Esophagus squamous epithelium (tissue), 4 donors: ENCODE measurements around the gene NFATC3.
"Not testable (repeated sequence)": the region's sequence is repeated elsewhere in the genome, so short reads cannot be mapped to it uniquely, and the experiment has no call there.

Source experiments
- CTCF ChIP-seq, 6 experiments: fragments of 450-650 bp in 4 of 6; fragments of 200-600 bp in 2 of 6; sonication (generic) in 2 of 6; IDR thresholded peaks; one replicate each; pipeline ENCODE4 v1.5.1; 2016 to 2019; ENCODE audit warnings: antibody characterized with exemption in 6 of 6, mild to moderate bottlenecking in 4 of 6, moderate library complexity in 4 of 6
- POLR2A ChIP-seq, 4 donors: fragments of 450-650 bp; IDR thresholded peaks; one replicate each; pipeline ENCODE4 v1.6.1; 2017; ENCODE audit warnings: antibody characterized with exemption in 4 of 4, mild to moderate bottlenecking in 4 of 4, moderate library complexity in 3 of 4

- TF ChIP-seq CTCF, POLR2A (IDR thresholded peaks at IDR 0.05): not testable (repeated sequence)
These were observed 7.1 kb downstream of the NFATC3 start for GRCh38 chr16:68092275-68092674.
